MM.1S (cell line): ENCODE measurements around the gene WDR4.

Experiments used
- CTCF ChIP-seq: fragments of 300-600 bp; sonication (generic); IDR thresholded peaks from 2 replicates; pipeline ENCODE4 v1.5.1; 2016; ENCODE audit warnings: antibody characterized with exemption, low read length, mixed read lengths
- EZH2 ChIP-seq: fragments of 300-600 bp; sonication (generic); optimal IDR thresholded peaks from 2 replicates; pipeline ENCODE3; 2017; ENCODE audit warnings: low read depth, mild to moderate bottlenecking, antibody characterized with exemption, low read length, mixed read lengths
- EZH2phosphoT487 ChIP-seq: fragments of 300-600 bp; sonication (generic); IDR thresholded peaks from 2 replicates; pipeline ENCODE4 v1.6.1; 2018; ENCODE audit warnings: antibody characterized with exemption, low read length

DNA sequence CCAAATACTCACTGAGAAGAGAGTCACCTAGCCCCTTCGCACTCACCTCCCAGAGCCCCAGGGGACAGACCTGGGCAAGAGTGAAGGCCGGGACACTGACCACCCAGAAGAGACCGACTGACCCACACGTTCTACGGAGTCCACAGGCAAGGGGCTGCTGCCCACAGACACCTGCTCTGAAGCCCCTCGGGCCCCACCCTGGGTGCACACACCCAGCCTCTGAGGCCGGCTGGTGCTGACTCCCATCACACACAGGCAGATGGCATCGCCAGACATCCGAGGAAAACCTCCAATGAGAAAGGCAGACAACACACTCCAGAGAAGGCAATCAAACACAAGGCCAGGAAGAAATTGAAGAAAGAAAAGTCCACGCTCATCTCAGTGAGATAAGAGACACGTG, 22.1 kb downstream of the WDR4 start:
- TF ChIP-seq CTCF = no peak
- no peak for TF ChIP-seq EZH2phosphoT487
- TF ChIP-seq EZH2 = no peak
